Stimulated activated CD4-positive, alpha-beta T cell treated with anti-CD3 and anti-CD28 coated beads, Interleukin-2, amount 100 ng/mL, for 48 hours (primary cell): ENCODE results near the gene MAP6.

Experiments
- DNase-seq, 2 donors: peaks; one replicate each; pipeline ENCODE4 v3.0.0-alpha.2; 2020

Gene MAP6

GRCh38 chr11:75547617-75548058 lies 121.2 kb downstream of the MAP6 start:
- DNase-seq: peak in 1 of 2 donors; percentile 24

DNA sequence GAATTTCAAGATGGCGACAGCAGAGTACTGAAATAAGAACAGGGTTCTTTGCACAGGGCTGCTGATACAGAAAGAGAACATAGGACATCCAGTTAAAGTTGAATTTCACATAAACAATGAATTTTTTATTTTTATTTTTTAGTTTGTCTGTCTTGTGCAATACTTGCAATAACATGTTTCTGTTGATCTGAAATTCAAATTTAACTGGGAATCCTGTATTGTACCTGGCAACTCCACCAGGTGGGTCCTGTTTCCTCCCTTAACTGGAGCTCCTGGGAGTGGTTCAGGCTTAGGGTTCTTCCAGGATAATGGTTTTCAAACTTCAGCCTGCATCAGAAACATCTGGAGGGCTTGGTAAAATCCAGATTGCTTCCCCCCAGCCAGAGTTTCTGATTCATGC lies 121.7 kb downstream of the MAP6 start:
- DNase-seq: no peak

DNA sequence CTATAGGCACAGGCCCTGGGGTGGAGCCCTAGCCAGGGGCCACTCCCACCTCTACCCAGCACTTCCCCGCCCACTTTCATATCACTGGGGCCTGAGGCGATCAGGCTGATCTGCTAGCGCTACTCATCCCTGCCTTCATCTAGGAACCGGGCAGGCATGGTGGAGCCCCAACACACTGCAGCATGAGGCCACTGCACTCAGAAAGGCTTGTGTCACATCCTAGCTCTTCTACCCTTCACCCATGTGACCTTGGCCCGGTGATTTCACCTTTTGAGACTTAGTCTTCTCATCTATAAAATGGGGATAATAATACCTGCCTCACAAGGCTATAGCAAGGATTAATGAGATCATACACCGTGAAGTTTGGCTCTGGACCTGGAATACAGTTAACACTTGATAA lies 125.0 kb downstream of the MAP6 start:
- DNase-seq: no peak

DNA sequence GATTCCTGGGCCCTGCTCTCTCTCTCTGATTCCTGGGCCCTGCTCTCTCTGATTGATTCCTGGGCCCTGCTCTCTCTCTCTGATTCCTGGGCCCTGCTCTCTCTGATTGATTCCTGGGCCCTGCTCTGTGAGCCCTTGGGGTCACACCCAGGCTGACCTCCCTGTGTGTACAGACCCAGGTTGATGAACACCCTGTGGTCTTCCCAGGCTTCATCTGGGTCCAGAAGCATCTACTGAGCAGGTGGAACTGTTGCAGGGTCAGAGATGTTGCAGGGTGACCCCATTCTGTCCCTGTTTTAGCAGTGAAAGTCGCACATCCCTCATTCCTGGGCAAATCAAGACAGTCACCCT lies 126.8 kb downstream of the MAP6 start:
- no peak for DNase-seq

DNA sequence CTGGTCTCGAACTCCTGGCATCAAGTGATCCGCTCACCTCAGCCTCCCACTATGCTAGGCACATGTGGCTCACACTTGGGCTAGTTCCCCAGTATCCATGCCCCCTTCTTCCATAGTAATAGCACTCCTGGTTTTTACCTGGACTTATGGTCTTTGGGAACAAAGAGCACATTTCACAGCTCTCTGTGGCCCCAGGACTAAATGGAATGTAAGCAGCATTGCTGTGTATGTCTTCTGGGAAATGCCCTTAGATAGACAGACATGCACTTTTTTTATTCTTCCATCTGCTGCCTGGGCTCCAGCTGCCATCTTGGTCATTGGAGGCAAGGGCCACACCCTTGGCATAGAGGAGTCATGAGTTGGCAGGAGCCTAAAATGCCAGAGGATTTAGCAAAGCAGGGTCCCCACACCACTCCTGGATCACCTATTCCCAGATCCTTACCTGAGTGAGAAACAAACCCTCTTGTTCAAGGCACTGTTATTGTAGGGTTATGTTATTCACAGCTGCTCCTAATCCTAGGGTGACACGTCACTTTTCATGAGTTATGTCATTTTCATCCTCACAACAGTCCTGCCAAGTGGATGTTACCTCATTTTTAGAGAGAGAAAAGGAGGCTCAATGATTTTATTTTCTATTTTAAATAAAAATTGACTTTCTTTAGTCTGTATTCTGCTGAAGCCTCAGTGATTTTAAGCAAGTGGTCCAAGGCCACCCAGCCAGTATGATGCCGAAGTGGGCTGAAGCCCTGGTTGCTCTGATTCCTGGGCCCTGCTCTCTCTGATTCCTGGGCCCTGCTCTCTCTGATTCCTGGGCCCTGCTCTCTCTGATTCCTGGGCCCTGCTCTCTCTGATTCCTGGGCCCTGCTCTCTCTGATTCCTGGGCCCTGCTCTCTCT lies 127.4 kb downstream of the MAP6 start:
- DNase-seq: no peak

DNA sequence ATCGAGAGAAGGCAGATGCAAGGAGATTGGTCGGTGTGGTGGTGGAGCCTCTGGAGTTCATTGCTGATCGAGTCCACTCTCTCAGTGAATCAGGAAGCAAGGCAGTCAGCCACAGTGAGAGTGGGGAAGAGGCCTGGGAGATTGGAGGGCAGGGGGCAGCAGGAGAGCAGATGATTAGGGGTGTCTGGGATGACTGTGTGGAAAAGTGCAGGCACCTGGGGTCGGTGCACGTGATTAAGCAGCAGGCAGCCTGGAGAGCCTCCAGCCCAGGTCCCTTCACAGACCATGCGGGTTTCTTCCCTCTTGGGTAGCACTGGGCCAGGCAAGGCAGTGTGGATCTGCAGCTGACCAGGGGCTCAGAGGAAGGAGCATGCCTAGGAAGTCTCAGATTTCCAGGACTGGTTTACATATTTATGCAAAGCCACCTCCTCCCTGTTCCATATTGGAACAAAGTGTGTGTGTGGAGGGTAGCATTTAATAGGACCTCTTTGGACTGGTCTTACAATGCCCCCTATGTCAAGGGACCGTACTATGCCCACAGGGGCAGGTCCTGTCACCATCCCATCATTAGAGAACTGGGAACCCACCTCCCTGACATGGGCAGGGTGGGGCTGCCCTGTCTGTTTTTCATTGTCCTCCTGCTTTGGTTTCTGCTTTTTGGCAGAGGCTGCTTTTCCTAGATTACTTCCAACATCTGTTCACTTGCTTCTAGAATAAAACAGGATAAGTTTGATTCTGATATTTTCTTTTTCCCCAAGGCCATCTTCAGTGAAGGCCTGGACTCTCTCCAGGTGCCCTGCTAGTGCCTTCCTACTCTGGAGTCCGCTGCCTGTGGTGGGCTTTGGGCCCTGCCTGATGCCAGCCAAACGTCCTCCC lies 129.1 kb downstream of the MAP6 start:
- no peak for DNase-seq

DNA sequence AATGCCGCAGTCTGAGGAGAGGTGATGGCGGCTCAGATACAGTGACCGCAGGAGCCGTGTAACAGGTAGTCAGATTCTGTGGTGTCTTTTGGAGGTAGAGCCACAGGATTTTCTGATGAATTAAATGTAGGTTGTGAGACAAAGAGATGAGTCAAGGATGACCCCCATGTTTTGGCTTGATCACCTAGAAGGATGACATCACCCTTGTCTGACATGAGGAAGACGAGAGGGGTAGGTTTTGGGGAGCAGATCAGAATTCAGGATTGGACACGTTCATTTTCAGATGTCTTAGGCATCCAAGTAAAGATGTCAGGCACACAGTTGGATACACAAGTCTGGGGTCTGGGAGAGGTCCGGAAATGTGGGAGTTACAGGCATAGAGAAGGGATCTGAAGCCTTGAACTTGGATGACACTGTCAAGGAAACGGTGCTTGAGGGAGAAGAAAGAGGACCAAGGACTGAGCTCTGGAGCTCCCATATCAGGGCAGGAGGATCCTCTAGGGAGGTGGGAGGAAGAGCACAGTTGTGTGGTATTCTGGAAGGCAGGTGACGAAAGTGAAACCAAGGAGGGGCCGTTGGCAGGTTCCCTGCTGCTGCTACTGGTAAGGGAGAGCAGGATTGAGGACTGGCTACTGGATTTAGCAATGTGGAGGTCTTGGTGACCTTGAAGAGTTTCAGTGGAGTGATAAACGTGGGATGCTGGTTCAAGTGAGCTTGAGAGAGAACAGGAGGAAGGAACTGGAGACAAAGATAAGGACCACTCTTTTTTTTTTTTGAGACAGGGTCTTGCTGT lies 130.5 kb downstream of the MAP6 start:
- no peak for DNase-seq

- no peak for DNase-seq
Measured at GRCh38 chr11:75537740-75538139, 131.1 kb downstream of the MAP6 start.
